Activated T-cell treated with anti-CD3 and anti-CD28 coated beads, Interleukin-2, amount 50 U/mL, for 48 hours (primary cell): Measurements from ENCODE around the gene CPTP.

ENCODE experiments used
- DNase-seq, 2 experiments: peaks; one replicate each; pipeline ENCODE4 v3.0.0-alpha.2; 2020

The CPTP gene

GRCh38 chr1:1292851-1293250 lies 31.8 kb upstream of the CPTP start:
- DNase-seq = no peak

DNA sequence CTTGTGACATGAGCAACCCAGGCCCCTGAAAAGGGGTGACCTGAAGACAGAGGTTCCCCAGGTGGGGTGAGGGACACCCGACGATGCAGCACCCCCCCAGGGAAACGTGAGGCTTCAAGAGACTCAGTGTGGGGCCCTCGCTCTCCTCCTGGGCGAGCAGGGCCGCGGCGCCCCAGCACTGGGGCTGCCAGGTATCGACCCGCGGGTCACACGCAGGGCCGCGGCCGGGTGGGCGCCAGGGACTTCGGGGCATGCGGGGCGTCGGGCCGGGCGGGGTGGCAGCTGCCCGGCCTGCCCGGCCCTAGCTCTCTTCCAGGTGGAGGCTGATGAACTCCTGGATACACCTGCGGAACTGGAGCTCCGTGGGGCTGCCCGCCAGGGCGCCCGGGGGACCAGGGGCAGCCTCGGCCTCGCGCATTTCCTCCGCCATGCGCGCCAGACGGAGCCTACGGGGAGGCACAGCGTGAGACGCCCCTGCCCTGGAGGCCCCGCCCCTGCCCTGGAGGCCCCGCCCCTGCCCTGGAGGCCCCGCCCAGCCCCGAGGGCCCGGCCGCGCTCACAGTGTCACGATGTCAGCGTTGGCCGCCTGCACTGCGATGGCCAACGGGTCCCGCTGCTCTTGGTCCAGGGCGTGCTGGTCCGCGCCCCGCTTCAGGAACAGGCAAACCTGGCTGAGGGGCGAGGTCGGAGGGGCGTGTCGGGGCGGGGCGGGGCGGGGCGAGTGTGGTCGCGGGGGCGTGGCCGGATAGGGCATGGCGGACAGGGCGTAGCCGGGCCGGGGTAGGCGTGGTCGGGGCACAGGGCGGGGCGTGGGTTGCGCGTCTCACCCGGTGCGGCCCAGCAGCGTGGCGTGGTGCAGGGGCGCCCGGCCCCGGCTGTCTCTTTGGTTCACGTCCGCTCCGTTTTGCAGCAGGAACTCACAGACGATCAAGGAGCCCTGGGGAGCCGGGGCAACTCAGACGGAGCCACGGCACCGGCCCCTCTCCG lies 31.0 kb upstream of the CPTP start:
- no peak for DNase-seq

DNA sequence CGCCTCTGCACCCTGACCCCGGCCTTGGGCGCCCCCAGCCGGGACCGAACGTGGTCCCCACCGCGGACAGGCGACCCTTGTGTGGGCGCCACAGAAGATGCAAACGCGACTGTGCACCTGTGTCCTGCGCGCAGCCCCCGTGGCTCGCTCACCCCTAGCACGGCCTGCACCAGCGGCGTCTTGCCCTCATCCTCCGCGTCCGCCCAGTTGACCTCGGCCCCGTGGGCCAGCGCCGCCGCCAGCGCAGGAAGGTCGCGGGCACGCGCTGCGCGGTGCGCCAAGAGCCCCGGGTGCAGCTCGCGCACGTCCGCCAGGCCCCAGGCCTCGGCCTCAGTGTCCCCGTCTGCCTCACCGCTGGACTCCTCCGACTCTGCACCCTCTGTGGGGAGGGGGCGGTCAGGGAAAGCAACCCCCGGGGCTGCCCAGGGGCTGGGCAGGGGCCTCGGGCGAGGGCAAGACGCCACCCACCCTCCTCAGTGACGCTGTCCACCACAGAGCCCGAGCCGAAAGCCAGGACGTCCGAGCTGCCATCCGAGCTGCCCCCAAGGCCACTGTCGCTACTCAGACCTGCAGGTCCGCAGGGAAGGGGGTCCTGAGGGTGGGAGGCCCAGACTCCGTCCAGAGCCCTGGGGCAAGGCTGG lies 30.2 kb upstream of the CPTP start:
- no peak for DNase-seq

DNA sequence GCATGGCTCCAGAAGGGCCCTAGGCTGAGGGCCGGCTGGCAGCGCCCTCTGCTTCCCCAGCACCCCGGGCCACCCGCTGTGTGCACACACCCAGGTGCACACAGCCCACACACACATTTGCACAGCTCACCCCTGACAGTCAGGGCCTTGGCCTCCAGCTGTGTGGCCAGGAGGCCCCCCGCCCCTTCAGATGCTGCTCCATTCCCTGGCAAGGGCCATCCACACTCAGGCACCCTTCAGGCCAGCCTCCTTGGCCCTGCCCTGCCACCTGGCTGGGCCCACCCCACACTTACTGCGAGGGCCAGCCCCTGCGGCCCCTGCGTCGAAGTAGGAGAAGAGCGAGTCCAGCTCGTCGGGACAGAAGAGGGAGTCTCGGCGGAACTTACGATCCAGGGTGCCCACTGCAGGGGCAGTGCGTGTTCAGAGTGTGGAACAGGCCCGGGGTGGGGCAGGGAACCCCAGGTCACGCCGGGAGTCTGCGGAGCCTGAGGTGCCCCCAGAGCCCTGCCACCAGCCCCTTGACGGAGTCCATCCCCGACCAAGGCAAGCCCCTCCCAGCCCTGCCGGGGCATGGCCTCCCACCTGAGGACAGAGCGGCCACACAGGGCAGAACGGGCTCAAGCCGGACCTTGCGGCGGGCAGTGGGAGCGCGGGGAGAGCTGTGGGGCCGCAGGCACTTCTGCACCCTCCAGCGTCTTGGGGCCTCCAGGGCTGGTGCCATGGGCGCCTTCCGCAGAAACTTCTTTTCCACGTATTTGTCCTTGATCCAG lies 29.3 kb upstream of the CPTP start:
- DNase-seq = no peak

DNA sequence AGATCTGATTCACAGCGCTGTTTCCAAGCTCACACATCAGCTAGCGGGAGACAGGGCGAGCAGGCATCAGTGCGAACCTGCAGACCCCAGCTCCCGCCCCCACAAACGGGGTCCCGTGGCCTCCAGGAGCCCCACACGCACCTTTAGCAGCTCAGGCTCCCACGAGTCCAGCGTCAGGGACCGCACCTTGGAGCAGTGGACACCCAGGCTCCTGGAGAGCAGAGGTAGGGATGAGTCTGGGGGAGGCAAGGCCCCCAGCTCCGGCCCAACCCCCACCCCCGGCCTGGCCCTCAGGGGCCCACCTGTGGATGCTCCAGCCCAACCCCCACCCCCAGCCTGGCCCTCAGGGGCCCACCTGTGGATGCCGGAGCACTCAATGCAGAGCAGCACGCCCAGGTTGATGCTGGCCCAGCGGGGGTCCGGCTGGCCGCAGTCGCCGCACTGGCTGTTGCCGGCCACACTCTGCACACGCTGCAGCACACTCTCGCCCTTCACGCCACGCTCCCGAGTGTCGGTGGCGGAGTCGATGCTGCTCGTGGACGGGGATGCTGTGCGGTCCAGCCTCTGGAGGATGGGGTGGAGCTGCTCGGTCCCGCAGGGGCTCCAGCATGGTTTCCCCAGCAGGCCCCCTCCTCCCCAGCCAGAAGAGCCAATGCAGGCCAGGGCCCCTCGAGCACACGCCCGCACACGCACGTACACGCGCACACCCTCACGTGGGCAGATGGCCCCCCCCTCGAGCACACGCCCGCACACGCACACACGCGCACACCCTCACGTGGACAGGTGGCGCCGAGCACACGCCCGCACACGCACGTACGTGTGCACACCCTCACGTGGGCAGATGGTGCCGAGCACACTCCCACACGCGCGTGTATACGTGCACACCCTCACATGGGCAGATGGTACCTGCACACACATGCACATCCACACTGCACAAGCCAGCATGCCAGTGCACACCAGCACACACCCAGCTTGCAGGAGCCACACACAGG lies 28.2 kb upstream of the CPTP start:
- no peak for DNase-seq

DNA sequence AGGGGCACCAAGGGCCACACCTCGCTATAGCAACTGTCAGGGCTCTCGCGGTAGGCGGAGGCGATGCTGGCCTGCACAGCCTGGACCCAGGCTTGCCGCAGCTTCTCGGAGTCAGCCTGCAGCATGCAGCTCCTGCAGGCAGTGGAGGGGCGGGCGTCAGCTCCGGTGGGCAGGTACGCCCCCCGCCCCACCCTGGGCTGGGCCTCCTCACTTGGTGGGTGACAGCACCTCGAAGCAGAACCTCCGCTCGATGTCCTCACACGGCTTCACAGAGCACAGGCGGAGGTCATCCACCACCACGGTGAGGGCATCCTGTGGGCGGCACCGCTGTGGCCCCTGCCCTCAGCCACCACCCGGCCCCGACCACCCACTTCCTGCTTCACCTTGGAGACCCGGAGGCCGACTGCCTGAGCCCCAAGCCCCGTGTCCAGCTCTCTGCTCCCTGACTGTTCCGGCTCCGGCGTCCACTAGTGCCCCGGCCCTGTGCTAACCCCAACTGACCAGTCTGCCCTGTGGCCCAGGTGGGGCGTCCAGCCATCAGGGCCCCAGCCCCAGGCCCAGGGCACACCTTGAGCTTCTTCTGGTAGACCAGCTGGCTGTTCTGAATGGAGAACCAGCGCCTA lies 26.7 kb upstream of the CPTP start:
- DNase-seq = no peak

GRCh38 chr1:1298861-1299685 lies 25.5 kb upstream of the CPTP start:
- DNase-seq = no peak

DNA sequence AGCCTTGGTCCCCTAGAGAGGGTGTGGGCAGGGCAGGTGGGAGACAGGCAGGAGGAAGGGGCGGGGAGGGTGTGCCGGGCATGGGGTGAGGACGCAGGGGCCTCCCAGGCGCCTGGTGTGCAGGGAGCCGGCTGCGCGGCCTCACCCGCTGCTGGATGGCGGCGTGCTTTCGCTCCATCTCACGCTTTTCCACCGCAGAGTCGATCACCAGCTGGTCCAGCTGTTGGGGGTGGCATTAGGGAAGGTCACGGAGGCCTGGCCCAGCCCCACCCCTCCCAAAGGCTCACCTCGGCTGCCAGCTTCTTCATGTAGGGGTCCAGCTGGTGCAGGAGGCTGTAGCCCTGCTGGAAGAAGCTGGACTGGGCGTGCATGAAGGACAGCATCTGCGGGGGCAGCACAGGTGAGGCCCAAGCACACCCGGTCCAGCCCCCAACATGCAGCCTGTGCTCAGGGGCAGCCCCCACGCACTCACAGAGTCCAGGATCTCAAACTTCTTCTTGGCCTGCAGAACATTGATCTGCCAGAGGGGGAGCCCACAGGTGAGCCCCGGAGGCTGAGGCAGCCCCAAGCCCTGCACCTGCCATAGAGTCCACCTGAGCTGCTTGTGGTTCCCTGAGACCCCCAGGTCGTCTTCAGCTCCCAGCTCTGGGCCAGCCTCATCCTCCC lies 24.8 kb upstream of the CPTP start:
- DNase-seq = peak; percentile 37 to 51

DNA sequence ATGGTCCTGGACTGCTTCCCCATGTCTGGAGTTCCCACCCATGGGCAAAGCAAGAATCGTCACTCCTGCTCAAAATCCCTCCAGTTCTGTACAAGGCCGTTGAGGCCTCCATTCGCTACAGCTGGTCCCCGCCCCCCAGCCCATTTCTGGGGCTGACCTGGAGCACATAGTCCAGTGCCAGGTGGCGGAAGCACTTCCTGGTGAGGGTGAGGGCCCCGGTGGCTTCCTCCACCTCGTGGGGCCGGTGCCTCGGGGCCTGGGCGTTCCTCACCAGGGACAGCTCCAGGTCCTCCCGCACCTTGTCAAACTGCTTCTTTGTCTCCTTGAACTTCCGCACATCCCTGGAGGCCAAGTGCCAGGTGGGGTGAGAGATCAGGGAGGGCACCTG lies 24.3 kb upstream of the CPTP start:
- no peak for DNase-seq

DNA sequence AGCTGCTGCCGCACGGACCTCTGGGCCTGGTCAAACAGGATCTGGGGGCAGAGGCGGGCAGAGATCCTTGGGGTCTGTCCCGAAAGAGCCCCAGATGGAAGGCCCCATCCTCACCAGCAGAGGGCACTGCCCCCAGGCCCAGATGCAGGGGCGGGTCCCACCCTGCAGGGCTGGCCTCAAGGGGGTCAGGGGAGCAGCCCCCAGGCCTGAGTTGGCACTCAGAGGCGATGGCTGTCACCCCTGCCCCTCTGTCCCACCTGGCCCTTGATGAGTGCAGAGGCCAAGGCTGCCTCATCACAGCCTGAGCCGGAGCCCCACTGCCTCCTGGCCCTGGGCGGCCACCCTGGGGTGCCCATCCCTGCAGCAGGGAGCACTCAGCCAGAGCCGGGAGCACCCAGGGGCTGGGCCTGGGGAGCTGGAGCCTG lies 22.6 kb upstream of the CPTP start:
- DNase-seq = no peak

GRCh38 chr1:1302951-1303509 lies 21.6 kb upstream of the CPTP start:
- DNase-seq = no peak

DNA sequence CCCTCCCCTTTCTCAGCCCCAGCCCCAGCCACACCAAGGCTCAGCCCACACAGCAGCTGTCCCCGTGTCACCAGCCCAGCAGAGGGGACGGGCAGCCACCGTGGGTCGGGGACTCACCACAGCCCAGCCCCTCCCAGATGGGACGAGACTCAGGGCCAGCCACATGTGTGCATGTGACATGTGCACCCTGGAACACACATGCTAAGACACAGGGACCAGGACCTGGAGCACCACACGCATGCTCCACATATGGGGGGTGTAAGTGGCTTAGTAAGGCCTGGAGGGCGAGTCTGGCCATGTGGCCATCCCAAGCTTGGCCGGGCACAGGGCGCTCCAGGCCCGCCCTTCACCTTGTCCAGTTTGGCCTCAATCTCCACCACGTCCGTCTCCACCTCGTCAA lies 20.9 kb upstream of the CPTP start:
- DNase-seq = no peak

DNA sequence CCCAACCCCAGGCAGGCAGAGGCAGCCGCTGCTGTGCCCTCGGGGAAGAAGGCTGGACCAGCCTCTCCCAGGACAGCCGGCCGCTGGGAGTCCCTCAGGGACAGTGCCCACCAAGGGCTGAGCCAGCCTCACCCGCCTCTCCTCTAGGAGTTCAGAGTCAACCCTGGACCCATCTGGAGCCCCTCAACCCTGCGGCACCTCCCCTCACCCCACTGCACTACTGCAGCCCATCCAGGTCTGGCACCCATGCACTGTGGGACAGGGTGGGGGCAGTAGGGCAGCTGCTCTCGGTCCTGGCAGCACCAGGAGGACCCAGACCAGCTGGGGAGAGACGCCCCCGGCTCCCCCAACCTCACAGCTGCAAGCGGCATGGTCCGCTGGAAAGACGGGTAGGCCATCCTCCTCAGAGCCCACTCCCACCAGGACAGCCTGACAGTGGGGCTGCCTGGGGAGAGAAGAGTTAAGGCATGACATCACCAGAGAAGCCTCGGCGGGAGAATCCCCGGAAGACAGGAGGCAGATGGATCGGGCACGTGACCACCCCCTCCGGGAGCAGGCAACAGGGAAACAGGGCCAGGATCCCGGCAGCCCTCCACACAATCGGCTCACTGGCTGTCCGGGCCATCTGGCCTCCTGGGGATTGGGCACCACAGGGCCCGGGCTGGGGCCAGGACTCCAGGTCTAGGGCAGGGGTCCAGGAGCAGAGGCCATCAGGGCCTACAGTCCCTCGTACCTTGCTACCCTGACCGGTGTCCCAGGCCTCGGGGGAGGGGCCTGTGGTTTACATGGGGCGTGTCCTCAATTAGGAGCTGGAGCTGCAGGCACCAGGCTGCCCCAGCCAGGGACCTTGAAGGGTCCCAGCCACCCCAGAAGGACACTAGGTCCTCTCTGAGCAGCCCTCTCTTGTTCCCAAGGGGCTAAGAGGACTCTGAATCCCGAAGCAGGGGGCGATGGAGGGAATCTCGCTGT lies 20.0 kb upstream of the CPTP start:
- DNase-seq = no peak

- DNase-seq = peak; percentile 77 to 83
These were observed 19.1 kb upstream of the CPTP start for GRCh38 chr1:1305300-1306069.

DNA sequence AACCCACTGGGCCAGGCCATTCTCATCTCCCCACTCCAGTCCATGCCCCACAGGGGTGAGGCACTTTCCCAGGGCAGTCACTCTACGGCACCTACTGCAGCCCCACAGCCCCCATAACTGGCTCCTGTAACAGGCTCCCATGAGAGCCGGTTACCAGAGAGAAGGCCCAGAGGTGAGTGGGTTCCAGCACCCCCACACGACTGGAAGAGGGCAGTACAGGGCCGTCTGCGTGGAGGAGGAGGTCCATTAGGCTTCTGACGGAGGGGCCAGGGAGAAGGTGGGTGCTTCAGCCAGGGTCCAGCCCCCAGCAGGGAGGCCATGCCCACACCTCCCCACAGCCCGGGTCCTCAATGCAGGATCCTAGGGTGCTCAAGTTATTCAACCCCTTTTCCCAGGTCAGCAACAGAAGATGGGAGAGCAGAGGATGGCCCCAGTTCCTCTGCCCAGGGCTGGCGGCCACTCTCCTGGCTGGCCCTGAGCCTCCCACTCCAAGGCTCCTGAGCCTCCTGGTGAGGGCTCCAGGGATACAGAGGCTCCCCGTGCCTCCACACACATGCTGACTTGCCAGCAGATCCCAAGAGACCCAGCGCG lies 18.4 kb upstream of the CPTP start:
- peak; percentile 45 to 52 for DNase-seq

GRCh38 chr1:1306661-1307260 lies 17.8 kb upstream of the CPTP start:
- peak in 1 of 2 experiments; percentile 41 for DNase-seq
